Fibroblast of lung (primary cell): ENCODE results near the gene NUP214.

ENCODE experiments used
- CTCF ChIP-seq, 2 donors: IDR thresholded peaks in 1 of 2; conservative IDR thresholded peaks in 1 of 2; 1 replicate in 1 of 2; 2 replicates in 1 of 2; pipeline ENCODE4 v1.5.1; 2011 to 2012; ENCODE audit warnings: low read length in 2 of 2, control low read depth in 1 of 2, inconsistent platforms in 1 of 2, low read depth in 1 of 2, mild to moderate bottlenecking in 1 of 2
- EZH2 ChIP-seq: IDR thresholded peaks from 2 replicates; pipeline ENCODE4 v1.5.1; 2012; ENCODE audit warnings: low read length, control low read depth, mild to moderate bottlenecking; ENCODE audit errors: missing control alignments

- no peak for TF ChIP-seq CTCF (conservative IDR thresholded peaks at IDR 0.05 in 1 of 2, IDR thresholded peaks at IDR 0.05 in 1 of 2; ENCODE audit: low read depth in 1 of 2, low read length in 2 of 2)
- TF ChIP-seq EZH2, result no peak
Observed at GRCh38 chr9:131138676-131139075, 13.3 kb downstream of the NUP214 start.
